HTERT RPE-1 (cell line): Measurements from ENCODE around the gene PRSS2.

ENCODE experiments used
- in situ Hi-C: fragments of 300-500 bp; cut with MboI; formaldehyde crosslinking; loops from 4 replicates; pipeline ENCODE4 v1.14.3; 2020; ENCODE audit warnings: low sequenced_read_pairs

PRSS2 gene

GRCh38 chr7:142819530-142819929, 48.8 kb downstream of the PRSS2 start:
- in situ Hi-C loops, result no loop called here

- in situ Hi-C loops, result no loop called here
Observed at GRCh38 chr7:142822714-142823113, 51.9 kb downstream of the PRSS2 start.
